Lower lobe of right lung (tissue), 2 donors: ENCODE data around the gene CYP4F2. TPM values are rescaled to one million over a fixed set of nuclear protein-coding genes. Genes with fewer than 3 reads are reported as not detected.

Source experiments
- ATAC-seq, 2 donors: fragments of 200-7000 bp; cut with Tn5 transposase; one replicate each; pipeline ENCODE4 v1.9.1; 2020 to 2022; ENCODE audit warnings: mild to moderate bottlenecking in 2 of 2, moderate library complexity in 2 of 2
- DNase-seq: peaks from one replicate; pipeline ENCODE4 v3.0.0-alpha.2; 2020
- H3K27ac ChIP-seq: fragments of 200-600 bp; one replicate; pipeline ENCODE4 v1.8.0; 2022
- H3K27me3 ChIP-seq: fragments of 200-600 bp; one replicate; pipeline ENCODE4 v1.8.0; 2022; ENCODE audit warnings: low read depth
- H3K36me3 ChIP-seq: fragments of 200-600 bp; one replicate; pipeline ENCODE4 v1.8.0; 2022; ENCODE audit warnings: mild to moderate bottlenecking
- H3K4me1 ChIP-seq: fragments of 200-600 bp; one replicate; pipeline ENCODE4 v1.8.0; 2022
- H3K4me3 ChIP-seq: fragments of 200-600 bp; one replicate; pipeline ENCODE4 v1.8.0; 2022; ENCODE audit warnings: mild to moderate bottlenecking
- H3K9me3 ChIP-seq: fragments of 200-600 bp; one replicate; pipeline ENCODE4 v1.8.0; 2022
- CTCF ChIP-seq: fragments of 200-600 bp; IDR thresholded peaks from one replicate; pipeline ENCODE4 v1.8.0; 2022; ENCODE audit warnings: antibody characterized with exemption, mild to moderate bottlenecking
- intact Hi-C: fragments of 100-400 bp; cut with DNase I; formaldehyde crosslinking; loops from one replicate; pipeline ENCODE4 v1.11.0; 2022
- total RNA-seq: library from RNA; stranded (reverse); fragmentation: NEBNext Ultra II Directional; extraction: Animal tissue kit (Norgen Biotek cat#: 25700); gene quantifications from one replicate; pipeline ENCODE4 v1.2.1, GENCODE V29; 2021
- donor health status: DM: no; HTN: yes; CAD: no; lungs with severe emphysema.

Gene CYP4F2
- total RNA-seq, 1 donor from 2014 or later, result not detected

GRCh38 chr19:15828121-15828610 is 69.7 kb downstream of the CYP4F2 start:
- no peak overlapping the region for H3K27ac ChIP-seq
- DNase-seq (no peak), ATAC-seq (no peak)
- intact Hi-C loops, result no loop called here
- no peaks in the 10 kb centered on the region for H3K9me3 ChIP-seq
- no peaks in the 10 kb centered on the region for H3K36me3 ChIP-seq
- H3K4me3 ChIP-seq, result no peak overlapping the region
- H3K27me3 ChIP-seq, result peaks cover 13% of the 10 kb centered on the region
- TF ChIP-seq CTCF, result no peak
- no peaks in the 10 kb centered on the region for H3K4me1 ChIP-seq

Other genes starting within 250 kb of the CYP4F2 start
- gene CYP4F12, start 225.0 kb downstream of the CYP4F2 start, total RNA-seq, result 4.5 TPM
- not detected for gene OR10H2, start 170.1 kb downstream of the CYP4F2 start, total RNA-seq
- not detected for gene OR10H3, start 160.1 kb downstream of the CYP4F2 start, total RNA-seq
- not detected for gene OR10H5, start 110.4 kb downstream of the CYP4F2 start, total RNA-seq
- gene OR10H1, start 82.4 kb downstream of the CYP4F2 start, total RNA-seq, result not detected
- gene CYP4F11, start 36.5 kb upstream of the CYP4F2 start, total RNA-seq, result 3.5 TPM
- gene OR10H4, start 50.9 kb upstream of the CYP4F2 start, total RNA-seq, result not detected
- gene TPM4, start 178.4 kb upstream of the CYP4F2 start, total RNA-seq, result 319 TPM
- gene RAB8A, start 213.8 kb upstream of the CYP4F2 start, total RNA-seq, result 110 TPM
- gene HSH2D, start 245.6 kb upstream of the CYP4F2 start, total RNA-seq, result 8.2 TPM